WERI-Rb-1 (cell line): ENCODE measurements around the gene PANK2.

ENCODE experiments used
- DNase-seq: peaks from one replicate; pipeline ENCODE4 v3.0.0-alpha.2; 2020
- H3K27ac ChIP-seq: fragments of 250-450 bp; sonication (Bioruptor Pico); 2 replicates; pipeline ENCODE4 v1.5.1; 2020; ENCODE audit warnings: mild to moderate bottlenecking, moderate library complexity
- H3K27me3 ChIP-seq: fragments of 250-450 bp; sonication (Bioruptor Pico); 2 replicates; pipeline ENCODE4 v1.5.1; 2021; ENCODE audit warnings: mild to moderate bottlenecking, low read depth, moderate library complexity; ENCODE audit not compliant: insufficient read depth, severe bottlenecking
- H3K36me3 ChIP-seq: fragments of 250-450 bp; sonication (Bioruptor Pico); 2 replicates; pipeline ENCODE4 v1.5.1; 2020; ENCODE audit warnings: mild to moderate bottlenecking, moderate library complexity
- H3K4me3 ChIP-seq: 2 replicates; pipeline ENCODE4 v1.5.1; 2011; ENCODE audit warnings: low read depth, mild to moderate bottlenecking, control low read depth, low read length
- H3K9me3 ChIP-seq: fragments of 250-450 bp; sonication (Bioruptor Pico); 2 replicates; pipeline ENCODE4 v1.5.1; 2021; ENCODE audit warnings: mild to moderate bottlenecking, moderate library complexity; ENCODE audit not compliant: severe bottlenecking
- CTCF ChIP-seq: IDR thresholded peaks from 2 replicates; pipeline ENCODE4 v1.5.1; 2011; ENCODE audit warnings: low read depth, mild to moderate bottlenecking, control low read depth, inconsistent platforms, low read length

Gene PANK2

GRCh38 chr20:3973705-3974104 lies 84.5 kb downstream of the PANK2 start:
- no peaks in the 10 kb centered on the region for H3K36me3 ChIP-seq
- no peaks in the 10 kb centered on the region for H3K9me3 ChIP-seq
- H3K27ac ChIP-seq, result no peak overlapping the region
- H3K27me3 ChIP-seq, result no peaks in the 10 kb centered on the region
- H3K4me3 ChIP-seq, result no peak overlapping the region
- no peak for DNase-seq
- no peak for TF ChIP-seq CTCF

- Histone ChIP-seq H3K27ac (no peak overlapping the region), H3K4me3 (no peak overlapping the region), H3K27me3 (no peaks in the 10 kb centered on the region), H3K9me3 (no peaks in the 10 kb centered on the region), H3K36me3 (no peaks in the 10 kb centered on the region)
- no peak for DNase-seq
- TF ChIP-seq CTCF, result no peak
Measured at GRCh38 chr20:3976511-3976910, 87.3 kb downstream of the PANK2 start.
